CD4-positive, alpha-beta T cell (primary cell): ENCODE measurements around the gene RAB5B. TPM values are rescaled to one million over a fixed set of nuclear protein-coding genes. Genes with fewer than 3 reads are reported as not detected.
"Not testable (repeated sequence)": the region's sequence is repeated elsewhere in the genome, so short reads cannot be mapped to it uniquely, and the experiment has no call there.

Experiments used
- ATAC-seq: fragments of 200-7000 bp; cut with Tn5 transposase; one replicate; pipeline ENCODE4 v1.10.0; 2022; ENCODE audit warnings: mild to moderate bottlenecking; ENCODE audit not compliant: poor library complexity
- CTCF ChIA-PET: fragments of 350-600 bp; sonication (Branson Sonifier 250); formaldehyde crosslinking; loops from one replicate; lab custom pipeline; 2021; ENCODE audit warnings: antibody characterized with exemption, inconsistent platforms; lab: Charles Lee
- POLR2A ChIA-PET: fragments of 350-600 bp; sonication (Branson Sonifier 250); formaldehyde crosslinking; loops from one replicate; lab custom pipeline; 2021; ENCODE audit warnings: antibody characterized with exemption, inconsistent platforms; lab: Charles Lee
- DNase-seq, 14 experiments: peaks; one replicate each; pipeline ENCODE4 v3.0.0-alpha.2; 2013 to 2020; ENCODE audit warnings: mixed read lengths in 2 of 14
- H3K27ac ChIP-seq, 2 donors: one replicate each; pipeline versions ENCODE4 v1.5.1 to v1.7.0; 2013; ENCODE audit warnings: low read length in 2 of 2, low read depth in 1 of 2, mild to moderate bottlenecking in 1 of 2
- H3K27me3 ChIP-seq, 2 experiments: 1 replicate in 1 of 2; 2 replicates in 1 of 2; pipeline versions ENCODE4 v1.6.1 to v1.7.0; 2013; ENCODE audit warnings: low read length in 2 of 2, control low read depth in 1 of 2, mild to moderate bottlenecking in 1 of 2, moderate library complexity in 1 of 2; ENCODE audit not compliant: insufficient read depth in 2 of 2, control insufficient read depth in 1 of 2
- H3K36me3 ChIP-seq: one replicate; pipeline ENCODE4 v1.6.1; 2013; ENCODE audit warnings: low read length, control low read depth; ENCODE audit not compliant: insufficient read depth
- H3K4me1 ChIP-seq: one replicate; pipeline ENCODE4 v1.6.1; 2013; ENCODE audit warnings: low read length, control low read depth; ENCODE audit not compliant: insufficient read depth
- H3K4me3 ChIP-seq: one replicate; pipeline ENCODE4 v1.5.1; 2013; ENCODE audit warnings: mild to moderate bottlenecking, low read length, moderate library complexity
- H3K9me3 ChIP-seq, 2 experiments: 1 replicate in 1 of 2; 2 replicates in 1 of 2; pipeline versions ENCODE4 v1.6.1 to v1.7.0; 2013; ENCODE audit warnings: low read length in 2 of 2, mild to moderate bottlenecking in 2 of 2, control low read depth in 1 of 2, moderate library complexity in 1 of 2; ENCODE audit not compliant: control insufficient read depth in 1 of 2, insufficient read depth in 1 of 2
- H3K27ac Mint-ChIP-seq: one replicate; pipeline ENCODE4 v1.8.0; 2020; ENCODE audit warnings: mixed read lengths
- H3K27me3 Mint-ChIP-seq: one replicate; pipeline ENCODE4 v1.8.0; 2021; ENCODE audit warnings: mixed read lengths
- H3K36me3 Mint-ChIP-seq: one replicate; pipeline ENCODE4 v1.8.0; 2021; ENCODE audit warnings: low read depth, mixed read lengths
- H3K4me1 Mint-ChIP-seq: one replicate; pipeline ENCODE4 v1.8.0; 2021; ENCODE audit warnings: low read depth, mixed read lengths
- H3K4me3 Mint-ChIP-seq: one replicate; pipeline ENCODE4 v1.8.0; 2020; ENCODE audit warnings: mild to moderate bottlenecking, mixed read lengths
- H3K9me3 Mint-ChIP-seq: one replicate; pipeline ENCODE4 v1.8.0; 2020; ENCODE audit warnings: mixed read lengths
- CTCF ChIP-seq: fragments of 200-600 bp; IDR thresholded peaks from one replicate; pipeline ENCODE4 v1.8.0; 2022; ENCODE audit warnings: antibody characterized with exemption, mild to moderate bottlenecking
- intact Hi-C, 2 experiments: fragments of 100-400 bp; cut with DNase I in 1 of 2; cut with micrococcal nuclease in 1 of 2; formaldehyde crosslinking; loops; one replicate each; pipeline versions ENCODE4 v1.15.1 to v1.9.0; 2023 to 2025; cut with DNase I, micrococcal nuclease
- total RNA-seq, 174 experiments: library from RNA in 2 of 174; stranded (reverse) in 2 of 174; gene quantifications; one replicate each; pipeline ENCODE4 v1.2.3 and lab custom pipeline; 2021 to 2026

Gene RAB5B
- total RNA-seq, 2 experiments from 2014 or later = 21.6 to 27.4 TPM

DNA sequence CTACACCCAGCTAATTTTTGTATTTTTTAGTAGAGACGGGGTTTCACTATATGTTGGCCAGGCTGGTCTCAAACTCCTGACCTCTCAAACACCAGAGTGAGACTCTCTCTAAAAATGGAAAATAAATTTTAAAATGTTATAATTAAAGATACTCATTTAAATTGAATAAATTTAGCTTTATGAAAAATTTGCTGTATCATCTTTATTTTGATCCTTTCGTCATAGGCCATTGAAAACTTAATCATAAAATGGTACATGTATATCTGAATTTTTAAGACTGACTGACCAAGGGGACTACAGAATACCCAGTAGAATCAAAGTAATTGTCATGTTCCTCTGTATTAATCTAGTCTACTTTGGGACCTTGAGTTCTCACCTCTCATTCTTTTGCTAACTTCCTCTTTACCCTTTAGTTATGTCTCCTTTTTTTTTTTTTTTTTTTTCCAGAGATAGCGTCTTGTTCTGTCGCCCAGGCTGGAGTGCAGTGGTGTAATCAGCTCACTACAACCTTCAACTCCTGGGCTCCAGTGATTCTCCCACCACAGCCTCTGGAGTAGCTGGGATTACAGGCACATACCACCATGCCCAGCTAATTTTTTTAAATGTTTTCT, 9.5 kb downstream of the RAB5B start:
- Histone ChIP-seq H3K4me1 (no peaks in the 10 kb centered on the region), H3K4me3 (no peak overlapping the region), H3K36me3 (peaks cover 58% of the 10 kb centered on the region), H3K27me3 (no peaks in the 10 kb centered on the region), H3K27ac (no peak overlapping the region), H3K9me3 (no peaks in the 10 kb centered on the region)
- ATAC-seq (no peak), DNase-seq (no peak)
- no peaks in the 10 kb centered on the region for H3K27me3 Mint-ChIP-seq
- H3K27ac Mint-ChIP-seq = no peak overlapping the region
- H3K4me3 Mint-ChIP-seq = no peak overlapping the region
- H3K9me3 Mint-ChIP-seq = no peaks in the 10 kb centered on the region
- intact Hi-C loops = no loop called here
- peaks cover 23% of the 10 kb centered on the region for H3K4me1 Mint-ChIP-seq
- ChIA-PET POLR2A (interaction anchor here (1.7 to 2.2 kb wide), 2 partner anchors 9 to 10 kb away, joined by 10 to 14 read pairs; partner anchors contain the start of gene RAB5B), CTCF (interaction anchor here (4.7 kb wide), 1 partner anchor 13 kb away, joined by 20 read pairs; no protein-coding TSS in a partner anchor)
- H3K36me3 Mint-ChIP-seq = peaks cover 64% of the 10 kb centered on the region
- no peak for TF ChIP-seq CTCF

DNA sequence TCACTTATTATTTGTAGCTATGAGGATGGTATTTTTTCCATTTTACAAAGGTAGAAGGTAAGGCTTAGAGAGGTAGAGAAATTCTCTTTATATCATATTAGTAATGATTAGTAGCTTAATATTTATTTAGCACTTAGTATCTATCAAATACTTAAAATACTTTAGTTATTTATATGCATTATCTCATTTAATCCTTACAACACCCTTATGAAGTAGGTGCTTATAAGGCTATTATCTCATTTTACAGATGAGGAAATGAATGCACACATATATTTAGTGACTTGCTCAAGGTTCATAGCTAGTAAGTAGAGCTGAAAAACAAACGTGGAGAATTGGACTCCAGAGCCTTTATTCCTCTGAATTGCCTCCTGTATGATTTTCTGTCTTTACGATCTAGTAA, 11.0 kb downstream of the RAB5B start:
- Mint-ChIP-seq H3K4me1 (peaks cover 13% of the 10 kb centered on the region), H3K9me3 (no peaks in the 10 kb centered on the region), H3K36me3 (peaks cover 66% of the 10 kb centered on the region), H3K27ac (no peak overlapping the region), H3K27me3 (no peaks in the 10 kb centered on the region), H3K4me3 (no peak overlapping the region)
- DNase-seq = no peak
- CTCF ChIA-PET = interaction anchor here (0.6 to 4.7 kb wide), 3 partner anchors 11 to 588 kb away, joined by 3 to 20 read pairs (median 3); partner anchors contain the start of gene RPS26
- POLR2A ChIA-PET = interaction anchor here (0.5 to 2.2 kb wide), 4 partner anchors 10 to 50 kb away, joined by 3 to 14 read pairs (median 4); partner anchors contain the start of gene RAB5B
- no peak overlapping the region for H3K27ac ChIP-seq
- intact Hi-C loops = no loop called here
- no peaks in the 10 kb centered on the region for H3K4me1 ChIP-seq
- no peaks in the 10 kb centered on the region for H3K9me3 ChIP-seq
- no peak for ATAC-seq
- no peaks in the 10 kb centered on the region for H3K27me3 ChIP-seq
- no peak for TF ChIP-seq CTCF
- peaks cover 58% of the 10 kb centered on the region for H3K36me3 ChIP-seq
- H3K4me3 ChIP-seq = no peak overlapping the region

DNA sequence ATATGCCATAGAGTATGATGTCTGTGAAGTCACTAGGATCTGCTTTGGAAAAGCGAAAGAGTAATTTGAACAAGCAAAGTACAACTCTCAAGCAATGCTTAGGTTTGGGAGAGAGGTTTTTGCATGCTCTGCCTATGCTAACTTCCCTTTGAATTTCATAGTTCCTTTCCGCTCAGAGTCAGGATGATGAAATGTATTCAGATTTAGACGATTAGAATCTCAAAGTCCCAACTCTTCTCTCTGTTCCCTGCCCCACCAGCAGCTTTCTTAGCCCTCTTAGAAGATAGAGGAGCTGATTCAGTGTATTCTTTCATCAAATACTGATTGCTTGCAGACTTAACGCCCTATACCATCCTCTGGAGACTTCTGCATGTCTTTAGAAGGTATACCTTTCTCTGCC, 11.5 kb downstream of the RAB5B start:
- Histone ChIP-seq H3K4me1 (no peaks in the 10 kb centered on the region), H3K27ac (no peak overlapping the region), H3K27me3 (no peaks in the 10 kb centered on the region), H3K9me3 (no peaks in the 10 kb centered on the region), H3K4me3 (no peak overlapping the region), H3K36me3 (peaks cover 59% of the 10 kb centered on the region)
- no peak for DNase-seq
- CTCF ChIA-PET = interaction anchor here (1.2 to 4.7 kb wide), 2 partner anchors 11 to 56 kb away, joined by 3 to 20 read pairs; partner anchors contain the start of gene RPS26
- H3K4me1 Mint-ChIP-seq = peaks cover 11% of the 10 kb centered on the region
- intact Hi-C loops = no loop called here
- no peak overlapping the region for H3K4me3 Mint-ChIP-seq
- no peaks in the 10 kb centered on the region for H3K9me3 Mint-ChIP-seq
- no peak for TF ChIP-seq CTCF
- POLR2A ChIA-PET = interaction anchor here (1.3 to 2.2 kb wide), 3 partner anchors 11 to 22 kb away, joined by 3 to 14 read pairs (median 4); partner anchors contain the start of gene RAB5B
- no peak for ATAC-seq
- H3K36me3 Mint-ChIP-seq = peaks cover 66% of the 10 kb centered on the region
- H3K27ac Mint-ChIP-seq = no peak overlapping the region
- H3K27me3 Mint-ChIP-seq = no peaks in the 10 kb centered on the region

GRCh38 chr12:55985976-55986375, 12.1 kb downstream of the RAB5B start:
- CTCF ChIA-PET = interaction anchor here (0.9 to 4.7 kb wide), 2 partner anchors 10 to 261 kb away, joined by 3 to 20 read pairs; no protein-coding TSS in a partner anchor
- H3K4me3 ChIP-seq, H3K4me1 ChIP-seq, ATAC-seq, intact Hi-C loops, H3K27ac ChIP-seq, H3K27ac Mint-ChIP-seq, H3K4me3 Mint-ChIP-seq, H3K27me3 Mint-ChIP-seq, H3K9me3 ChIP-seq, H3K27me3 ChIP-seq, H3K9me3 Mint-ChIP-seq, H3K4me1 Mint-ChIP-seq, DNase-seq: not testable (repeated sequence)
- POLR2A ChIA-PET = interaction anchor here (1.3 to 1.6 kb wide), 2 partner anchors 12 to 21 kb away, joined by 3 to 4 read pairs; partner anchors contain the start of gene RAB5B
- H3K36me3 Mint-ChIP-seq = peaks cover 67% of the 10 kb centered on the region
- H3K36me3 ChIP-seq = peaks cover 62% of the 10 kb centered on the region
